Nephron progenitor cell (in vitro differentiated cells): ENCODE results near the gene RPP25L.
A peak's percentile ranks its signal among the peaks of the same experiment; 100 is the strongest.

Experiments
- DNase-seq: peaks from one replicate; pipeline ENCODE4 v3.0.0; 2021
- H3K27ac Mint-ChIP-seq: 2 replicates; pipeline ENCODE4 v1.8.0; 2021; ENCODE audit warnings: mild to moderate bottlenecking, moderate library complexity, mixed read lengths
- H3K27me3 Mint-ChIP-seq: 2 replicates; pipeline ENCODE4 v1.8.0; 2021; ENCODE audit warnings: mild to moderate bottlenecking, low read depth, mixed read lengths; ENCODE audit not compliant: poor library complexity
- H3K36me3 Mint-ChIP-seq: 2 replicates; pipeline ENCODE4 v1.8.0; 2021; ENCODE audit warnings: low read depth, mixed read lengths
- H3K4me1 Mint-ChIP-seq: 2 replicates; pipeline ENCODE4 v1.8.0; 2021; ENCODE audit warnings: mixed read lengths
- H3K4me3 Mint-ChIP-seq: 2 replicates; pipeline ENCODE4 v1.8.0; 2021; ENCODE audit warnings: mild to moderate bottlenecking, moderate library complexity, mixed read lengths
- H3K9me3 Mint-ChIP-seq: 2 replicates; pipeline ENCODE4 v1.8.0; 2021; ENCODE audit warnings: mild to moderate bottlenecking, moderate library complexity, mixed read lengths
- CTCF ChIP-seq: fragments of 200-600 bp; sonication (generic); IDR thresholded peaks from 2 replicates; pipeline ENCODE4 v1.5.0; 2021; ENCODE audit warnings: antibody characterized with exemption

The RPP25L gene

GRCh38 chr9:34650816-34651215, 38.9 kb upstream of the RPP25L start:
- H3K4me3 Mint-ChIP-seq, result peak overlapping the region; percentile 82
- peaks cover 89% of the 10 kb centered on the region for H3K4me1 Mint-ChIP-seq
- H3K27ac Mint-ChIP-seq, result peak overlapping the region; percentile 99
- DNase-seq, result no peak
- peaks cover 24% of the 10 kb centered on the region for H3K36me3 Mint-ChIP-seq
- H3K27me3 Mint-ChIP-seq, result no peaks in the 10 kb centered on the region
- TF ChIP-seq CTCF, result no peak
- no peaks in the 10 kb centered on the region for H3K9me3 Mint-ChIP-seq

- H3K4me1 Mint-ChIP-seq, result peaks cover 82% of the 10 kb centered on the region
- H3K9me3 Mint-ChIP-seq, result no peaks in the 10 kb centered on the region
- TF ChIP-seq CTCF, result no peak
- H3K4me3 Mint-ChIP-seq, result peak overlapping the region; percentile 94
- no peak for DNase-seq
- H3K27ac Mint-ChIP-seq, result peak overlapping the region; percentile 24
- peaks cover 24% of the 10 kb centered on the region for H3K36me3 Mint-ChIP-seq
- H3K27me3 Mint-ChIP-seq, result peaks cover 6% of the 10 kb centered on the region
Measured at GRCh38 chr9:34648673-34649072, 36.8 kb upstream of the RPP25L start.

GRCh38 chr9:34647651-34648050, 35.8 kb upstream of the RPP25L start:
- Mint-ChIP-seq H3K27me3 (peaks cover 6% of the 10 kb centered on the region), H3K9me3 (no peaks in the 10 kb centered on the region), H3K36me3 (peaks cover 24% of the 10 kb centered on the region), H3K4me3 (peak overlapping the region; percentile 94), H3K27ac (peak overlapping the region; percentile 87), H3K4me1 (peaks cover 71% of the 10 kb centered on the region)
- DNase-seq, result no peak
- TF ChIP-seq CTCF, result no peak

GRCh38 chr9:34647084-34647403, 35.1 kb upstream of the RPP25L start:
- Mint-ChIP-seq H3K27ac (peak overlapping the region; percentile 87), H3K36me3 (peaks cover 24% of the 10 kb centered on the region), H3K4me3 (peak overlapping the region; percentile 94), H3K27me3 (peaks cover 6% of the 10 kb centered on the region), H3K9me3 (no peaks in the 10 kb centered on the region), H3K4me1 (peaks cover 65% of the 10 kb centered on the region)
- no peak for DNase-seq
- TF ChIP-seq CTCF, result no peak

DNA sequence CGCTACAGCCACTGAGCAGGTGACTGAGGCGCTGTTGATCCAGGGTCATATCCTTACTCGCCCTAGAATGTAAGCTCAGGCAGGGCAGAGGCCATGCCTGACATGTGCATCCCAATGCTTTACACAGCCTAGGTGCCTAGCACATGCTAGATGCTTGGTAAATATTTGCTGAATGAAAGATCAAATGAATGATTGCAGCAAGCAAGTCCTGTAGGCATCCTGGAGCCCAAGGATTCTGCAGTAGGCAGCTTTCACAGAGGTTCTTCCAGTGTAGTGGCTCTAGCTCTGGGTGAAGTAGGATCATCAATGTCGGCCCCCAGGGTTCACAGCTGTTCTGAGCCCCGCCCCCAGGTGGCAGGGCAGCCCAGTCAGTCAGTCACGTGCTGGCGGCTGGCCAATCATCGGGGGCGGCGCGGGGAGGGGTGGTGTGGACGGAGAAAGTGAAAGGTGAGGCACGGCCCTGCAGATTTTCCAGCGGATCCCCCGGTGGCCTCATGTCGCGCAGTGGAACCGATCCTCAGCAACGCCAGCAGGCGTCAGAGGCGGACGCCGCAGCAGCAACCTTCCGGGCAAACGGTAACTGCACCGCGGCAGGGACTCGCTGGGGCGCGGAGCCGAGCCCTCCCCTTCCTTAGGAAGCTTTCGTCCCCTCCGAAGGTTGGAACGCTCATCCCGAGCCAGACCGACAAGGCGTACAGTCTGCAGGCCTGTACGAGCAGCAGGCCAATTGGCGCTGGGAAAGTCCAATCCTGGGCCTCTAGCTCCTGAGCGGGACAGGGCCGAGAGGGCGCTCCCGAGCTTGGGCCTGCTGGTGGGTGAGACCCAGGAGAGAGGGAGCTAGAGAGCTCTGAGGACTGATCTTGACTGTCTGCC, 34.5 kb upstream of the RPP25L start, which contains the start of gene GALT:
Gene GALT (plus strand): TSS at position 465 of the 873 bp plus-strand sequence. CDS start 30 bp downstream, at position 495.
- H3K4me3 Mint-ChIP-seq, result peak within 1 kb of the TSS; percentile 94
- DNase-seq, result peak; percentile 96
- peaks cover 59% of the 10 kb centered on the region for H3K4me1 Mint-ChIP-seq
- no peak for TF ChIP-seq CTCF
- H3K36me3 Mint-ChIP-seq, result peaks cover 24% of the 10 kb centered on the region
- peak within 1 kb of the TSS; percentile 87 for H3K27ac Mint-ChIP-seq
- peaks cover 6% of the 10 kb centered on the region for H3K27me3 Mint-ChIP-seq
- no peaks in the 10 kb centered on the region for H3K9me3 Mint-ChIP-seq
